GM19035 (cell line): ENCODE measurements around the gene KRTAP10-1.

ENCODE experiments used
- ATAC-seq: cut with Tn5 transposase; IDR thresholded peaks from one replicate; pipeline ENCODE4 v1.9.1; 2021; ENCODE audit not compliant: unreplicated experiment

Gene KRTAP10-1

GRCh38 chr21:44529503-44530125 is 10.4 kb downstream of the KRTAP10-1 start:
- no peak for ATAC-seq

DNA sequence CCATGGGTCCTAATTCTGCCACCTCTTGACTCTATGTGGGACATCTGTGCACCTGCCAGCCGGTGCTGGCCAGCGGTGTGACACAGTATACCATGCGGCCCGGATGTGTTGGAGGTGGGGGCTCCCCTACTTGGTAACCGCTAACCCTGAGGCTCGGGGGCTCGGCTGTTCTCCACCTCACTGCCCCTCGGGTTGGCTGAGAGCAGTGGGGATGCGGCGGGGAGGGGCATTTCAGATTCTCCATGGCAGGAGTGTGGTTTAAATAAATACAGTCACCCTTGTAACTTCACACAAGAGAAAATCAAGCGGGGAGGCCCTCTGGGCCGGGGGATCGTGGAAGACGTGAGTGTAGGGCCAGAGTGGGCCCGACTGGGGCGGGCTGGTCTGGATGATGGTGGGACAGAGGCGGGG is 11.0 kb downstream of the KRTAP10-1 start:
- ATAC-seq, result no peak

DNA sequence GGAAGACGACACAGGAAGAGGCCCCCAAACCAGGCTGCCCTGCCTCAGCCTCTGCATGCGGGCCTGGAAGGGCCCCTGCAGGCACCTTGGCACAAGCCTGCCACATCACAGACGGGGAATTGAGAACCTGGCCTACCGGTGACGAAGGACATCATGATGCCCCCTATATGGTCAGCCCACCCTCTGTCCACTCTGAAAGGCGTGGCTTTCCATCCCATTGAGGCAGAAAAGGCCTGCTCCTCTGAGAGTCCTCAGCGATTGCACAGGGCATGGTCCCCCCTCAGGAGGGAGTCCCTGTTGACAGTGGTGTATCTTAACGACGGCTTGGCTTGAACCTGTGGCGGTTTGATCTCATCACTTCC is 11.4 kb downstream of the KRTAP10-1 start:
- no peak for ATAC-seq

GRCh38 chr21:44527983-44528633 is 11.9 kb downstream of the KRTAP10-1 start:
- ATAC-seq, result no peak

GRCh38 chr21:44527156-44527982 is 12.6 kb downstream of the KRTAP10-1 start:
- no peak for ATAC-seq

DNA sequence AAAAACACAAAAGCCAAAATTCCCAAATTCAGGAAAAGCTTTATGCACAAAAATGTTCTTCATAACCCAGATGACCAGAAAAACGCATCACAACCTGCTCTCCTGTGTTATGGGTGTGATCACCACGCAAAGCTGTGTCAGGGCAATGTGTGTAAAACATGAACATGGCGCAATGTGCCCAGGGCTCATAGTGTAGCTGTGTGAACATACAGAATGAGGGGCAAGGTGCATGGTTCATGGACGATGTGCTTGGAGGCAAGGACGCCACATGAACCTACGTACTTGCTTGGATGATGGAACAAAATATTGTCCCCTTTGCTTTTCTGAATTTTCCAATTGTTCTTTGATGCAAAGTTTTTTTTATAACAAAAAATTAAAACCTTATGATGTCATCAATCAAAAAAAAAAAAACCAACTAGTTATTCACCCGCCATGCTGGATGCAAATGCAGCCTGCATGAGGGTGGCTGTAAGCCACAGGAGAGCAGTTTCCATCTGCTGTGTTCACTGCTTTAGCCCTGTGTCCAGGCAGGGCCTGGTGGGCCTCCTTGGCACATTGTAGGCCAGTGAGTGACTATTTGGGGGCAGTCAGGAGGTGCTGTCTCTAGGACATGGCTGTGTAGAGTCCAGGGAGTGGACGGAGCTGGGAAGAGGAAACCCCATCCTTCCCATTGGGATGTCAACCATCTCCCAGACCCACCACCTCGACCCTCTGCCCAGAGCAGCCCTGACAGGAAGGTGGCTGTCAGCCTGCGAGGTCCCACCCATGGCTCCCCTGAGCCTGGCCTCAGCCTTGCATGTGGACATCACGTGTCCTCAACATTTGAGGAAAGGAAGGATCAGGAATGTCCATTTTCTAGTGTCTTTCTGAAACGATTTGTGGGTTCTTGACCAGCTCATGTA is 13.6 kb downstream of the KRTAP10-1 start:
- no peak for ATAC-seq

GRCh38 chr21:44525391-44526095 is 14.5 kb downstream of the KRTAP10-1 start:
- ATAC-seq, result no peak

GRCh38 chr21:44524414-44525371 is 15.3 kb downstream of the KRTAP10-1 start:
- ATAC-seq, result no peak

- ATAC-seq, result no peak
Observed at GRCh38 chr21:44523567-44524413, 16.2 kb downstream of the KRTAP10-1 start.

- ATAC-seq, result no peak
Observed at GRCh38 chr21:44522753-44523204, 17.2 kb downstream of the KRTAP10-1 start.

DNA sequence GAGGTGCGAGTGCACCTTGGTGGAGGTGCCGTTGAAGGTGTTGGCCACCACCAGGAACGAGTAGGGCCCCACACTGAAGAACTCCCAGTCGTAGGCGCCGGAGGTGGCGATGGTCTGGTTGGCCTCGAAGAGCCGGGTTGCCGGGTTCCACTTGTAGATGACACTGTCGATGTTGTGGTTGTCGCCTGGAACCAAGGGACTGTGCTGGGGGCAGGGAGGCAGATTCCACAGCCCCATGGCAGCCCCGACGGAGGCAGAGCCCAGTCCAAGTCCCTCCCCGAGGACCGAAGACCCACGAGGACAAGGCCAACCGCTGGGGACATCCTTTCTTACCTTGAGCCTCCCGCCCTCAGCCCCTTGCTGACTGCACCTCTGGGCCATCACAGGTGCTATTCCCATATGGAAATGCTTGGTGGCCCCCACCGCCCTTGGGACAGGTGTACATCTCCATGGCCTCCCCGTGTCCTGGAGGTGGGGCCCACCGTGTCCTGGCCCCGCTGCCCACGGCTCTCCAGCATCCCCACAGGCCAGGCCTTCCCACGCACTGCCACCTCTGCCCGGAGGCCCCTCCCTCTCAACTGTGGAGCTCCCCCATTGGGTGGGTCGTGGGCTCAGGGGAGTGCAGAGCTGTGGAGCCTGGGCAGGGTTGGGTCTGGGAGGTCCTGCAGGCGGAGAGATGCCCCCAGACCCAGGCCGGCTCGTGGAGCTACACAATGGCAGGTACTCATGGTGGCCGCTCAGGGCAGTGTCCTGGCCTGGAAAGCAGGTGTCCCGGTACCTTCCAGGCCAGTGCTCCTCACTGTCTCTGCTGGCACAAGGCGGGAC is 17.9 kb downstream of the KRTAP10-1 start:
- no peak for ATAC-seq

GRCh38 chr21:44521301-44521927 is 18.6 kb downstream of the KRTAP10-1 start:
- no peak for ATAC-seq

- ATAC-seq, result no peak
Observed at GRCh38 chr21:44520326-44521300, 19.4 kb downstream of the KRTAP10-1 start.

DNA sequence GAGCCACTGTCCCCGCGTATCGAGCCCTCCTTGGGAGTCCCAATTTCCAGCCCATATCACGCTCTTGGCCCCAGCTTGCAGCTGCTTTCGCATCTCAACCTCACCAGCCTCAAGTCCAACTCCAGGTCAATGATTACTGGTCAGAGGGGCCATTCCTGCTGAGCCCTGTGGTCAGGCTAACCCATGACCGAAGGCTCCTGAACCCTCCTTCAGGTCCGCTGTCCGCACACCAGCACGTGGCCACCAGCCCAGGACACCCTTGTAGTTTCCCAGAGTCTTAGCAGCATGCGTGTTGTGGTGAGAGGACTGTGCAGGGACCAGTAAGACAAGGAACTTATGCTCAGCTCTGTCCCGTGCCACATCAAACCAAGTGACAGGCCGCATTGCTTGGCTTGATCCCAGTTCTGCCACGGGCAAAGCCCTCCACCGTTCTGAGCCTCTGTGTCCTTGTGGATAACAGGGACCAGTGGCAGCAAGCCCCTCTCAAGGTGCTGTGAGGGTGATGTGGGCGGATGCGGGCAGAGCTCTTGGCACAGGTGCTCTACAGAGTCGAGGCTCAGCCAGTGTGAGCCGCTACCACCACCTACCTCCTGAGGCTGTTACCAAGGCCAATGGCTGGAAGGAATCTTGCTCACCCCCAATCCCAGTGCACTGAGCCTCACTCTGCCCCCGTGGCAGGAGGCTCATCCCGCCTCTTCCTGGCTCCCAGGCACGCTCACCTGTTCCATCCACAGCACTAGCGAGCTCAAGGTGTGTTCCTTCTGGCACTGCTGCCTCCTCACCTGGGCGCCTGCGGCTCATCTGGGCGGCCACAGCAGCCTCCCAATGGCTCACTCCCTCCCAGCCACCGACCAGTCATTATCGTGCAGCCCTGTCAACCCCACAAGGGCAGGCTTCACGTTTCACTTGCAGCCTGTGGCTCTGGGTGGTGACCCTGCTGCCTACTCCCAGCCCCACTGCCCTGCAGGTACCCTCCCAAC is 20.4 kb downstream of the KRTAP10-1 start:
- no peak for ATAC-seq

DNA sequence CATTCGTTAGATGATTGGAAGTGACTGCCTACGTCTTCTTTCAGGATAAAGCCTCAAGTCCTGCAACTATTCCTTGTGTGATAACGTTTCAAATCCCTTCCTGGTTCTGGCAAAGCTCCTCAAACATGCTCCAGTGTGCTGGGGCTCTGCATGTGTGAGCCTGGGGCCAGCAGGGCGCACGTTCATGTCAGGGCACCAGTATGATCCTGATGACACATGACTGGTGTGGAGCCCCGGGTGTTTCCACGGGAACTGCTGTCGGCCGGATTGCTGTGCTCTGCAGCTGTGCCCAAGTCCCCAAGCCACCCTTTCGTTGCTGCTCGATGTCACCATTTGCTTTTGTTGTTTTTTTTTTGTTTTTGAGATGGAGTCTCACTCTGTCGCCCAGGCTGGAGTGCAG is 21.3 kb downstream of the KRTAP10-1 start:
- no peak for ATAC-seq
